WTC11 (cell line): ENCODE data around the gene ZNF579. TPM values are rescaled to one million over a fixed set of nuclear protein-coding genes. Genes with fewer than 3 reads are reported as not detected.

Source experiments
- ATAC-seq: fragments of 200-7000 bp; cut with Tn5 transposase; 2 replicates; pipeline ENCODE4 v1.10.0; 2021; ENCODE audit warnings: mild to moderate bottlenecking, moderate library complexity
- CTCF ChIA-PET: fragments of 300-600 bp; sonication (Branson Sonifier 250); formaldehyde crosslinking; loops from one replicate; lab custom pipeline; 2021; ENCODE audit warnings: antibody characterized with exemption; lab: Charles Lee
- POLR2A ChIA-PET: fragments of 350-600 bp; sonication (Branson Sonifier 250); formaldehyde crosslinking; loops from one replicate; lab custom pipeline; 2021; ENCODE audit warnings: antibody characterized with exemption; lab: Charles Lee
- DNase-seq: peaks from one replicate; pipeline ENCODE4 v3.0.0; 2021; ENCODE audit warnings: low spot score
- H3K27ac Mint-ChIP-seq: 2 replicates; pipeline ENCODE4 v1.8.0; 2021; ENCODE audit warnings: mixed read lengths
- H3K27me3 Mint-ChIP-seq: 2 replicates; pipeline ENCODE4 v1.8.0; 2021; ENCODE audit warnings: low read depth, mild to moderate bottlenecking, moderate library complexity, mixed read lengths
- H3K36me3 Mint-ChIP-seq: 2 replicates; pipeline ENCODE4 v1.8.0; 2021; ENCODE audit warnings: mixed read lengths
- H3K4me1 Mint-ChIP-seq: 2 replicates; pipeline ENCODE4 v1.8.0; 2022; ENCODE audit warnings: mixed read lengths
- H3K4me3 Mint-ChIP-seq: 2 replicates; pipeline ENCODE4 v1.8.0; 2021; ENCODE audit warnings: mild to moderate bottlenecking, moderate library complexity, mixed read lengths
- H3K9me3 Mint-ChIP-seq: 2 replicates; pipeline ENCODE4 v1.8.0; 2021; ENCODE audit warnings: mixed read lengths
- AFF4 ChIP-seq: sonication (generic); formaldehyde crosslinking; IDR thresholded peaks from 2 replicates; pipeline ENCODE4 v1.8.1; 2023; ENCODE audit warnings: mild to moderate bottlenecking, missing genetic modification reagents, borderline replicate concordance
- AR ChIP-seq: fragments of 250-450 bp; sonication (Bioruptor Pico); IDR thresholded peaks from 2 replicates; pipeline ENCODE4 v1.9.0; 2021; ENCODE audit warnings: mild to moderate bottlenecking
- ATF1 ChIP-seq: sonication (generic); formaldehyde crosslinking; IDR thresholded peaks from 2 replicates; pipeline ENCODE4 v1.8.1; 2023; ENCODE audit warnings: mild to moderate bottlenecking, moderate library complexity, missing genetic modification reagents
- CREM ChIP-seq: sonication (generic); formaldehyde crosslinking; IDR thresholded peaks from 2 replicates; pipeline ENCODE4 v1.8.1; 2022; ENCODE audit warnings: mild to moderate bottlenecking, missing genetic modification reagents, moderate library complexity
- ESRRA ChIP-seq: sonication (generic); formaldehyde crosslinking; IDR thresholded peaks from 2 replicates; pipeline ENCODE4 v1.8.1; 2022; ENCODE audit warnings: mild to moderate bottlenecking, missing genetic modification reagents, borderline replicate concordance
- GRHL2 ChIP-seq: fragments of 250-450 bp; sonication (Bioruptor Pico); IDR thresholded peaks from 2 replicates; pipeline ENCODE4 v1.8.0; 2022; ENCODE audit warnings: mild to moderate bottlenecking, moderate library complexity; ENCODE audit not compliant: insufficient replicate concordance, severe bottlenecking
- IRF1 ChIP-seq: sonication (generic); formaldehyde crosslinking; IDR thresholded peaks from 2 replicates; pipeline ENCODE4 v1.8.0; 2023; ENCODE audit warnings: missing genetic modification reagents
- MXD4 ChIP-seq: fragments of 250-450 bp; sonication (Bioruptor Pico); IDR thresholded peaks from 2 replicates; pipeline ENCODE4 v1.8.0; 2021; ENCODE audit warnings: mild to moderate bottlenecking, moderate library complexity, borderline replicate concordance
- MYBL2 ChIP-seq: sonication (generic); formaldehyde crosslinking; IDR thresholded peaks from 2 replicates; pipeline ENCODE4 v1.8.1; 2023; ENCODE audit warnings: mild to moderate bottlenecking, moderate library complexity, missing genetic modification reagents
- SMAD4 ChIP-seq: sonication (generic); formaldehyde crosslinking; IDR thresholded peaks from 2 replicates; pipeline ENCODE4 v1.8.0; 2022; ENCODE audit warnings: mild to moderate bottlenecking, missing genetic modification reagents
- SP1 ChIP-seq: sonication (generic); formaldehyde crosslinking; conservative IDR thresholded peaks from 2 replicates; pipeline ENCODE4 v1.8.1; 2022; ENCODE audit warnings: missing genetic modification reagents
- USF2 ChIP-seq: sonication (generic); formaldehyde crosslinking; IDR thresholded peaks from 2 replicates; pipeline ENCODE4 v1.8.1; 2023; ENCODE audit warnings: mild to moderate bottlenecking, missing genetic modification reagents, moderate library complexity
- ZNF121 ChIP-seq: sonication (generic); formaldehyde crosslinking; IDR thresholded peaks from 2 replicates; pipeline ENCODE4 v1.8.0; 2023; ENCODE audit warnings: missing genetic modification reagents
- ZNF138 ChIP-seq: sonication (generic); formaldehyde crosslinking; conservative IDR thresholded peaks from 2 replicates; pipeline ENCODE4 v1.8.1; 2022; ENCODE audit warnings: mild to moderate bottlenecking, moderate library complexity, missing genetic modification reagents
- ZSCAN18 ChIP-seq: fragments of 250-450 bp; sonication (Bioruptor Pico); IDR thresholded peaks from 2 replicates; pipeline ENCODE4 v2.1.2; 2022; ENCODE audit warnings: mild to moderate bottlenecking, moderate library complexity
- total RNA-seq: library from RNA; stranded (reverse); gene quantifications from 3 replicates; pipeline ENCODE4 v1.2.3, GENCODE V29; 2021
- TF ChIP-seq, protein P1 (sequence below): sonication (generic); formaldehyde crosslinking; IDR thresholded peaks from 2 replicates; pipeline ENCODE4 v1.8.1; 2023; ENCODE audit warnings: mild to moderate bottlenecking, missing genetic modification reagents

ZNF579 gene
- total RNA-seq, 1 experiment from 2014 or later, result 30.0 TPM

- TF ChIP-seq, protein P1, sequence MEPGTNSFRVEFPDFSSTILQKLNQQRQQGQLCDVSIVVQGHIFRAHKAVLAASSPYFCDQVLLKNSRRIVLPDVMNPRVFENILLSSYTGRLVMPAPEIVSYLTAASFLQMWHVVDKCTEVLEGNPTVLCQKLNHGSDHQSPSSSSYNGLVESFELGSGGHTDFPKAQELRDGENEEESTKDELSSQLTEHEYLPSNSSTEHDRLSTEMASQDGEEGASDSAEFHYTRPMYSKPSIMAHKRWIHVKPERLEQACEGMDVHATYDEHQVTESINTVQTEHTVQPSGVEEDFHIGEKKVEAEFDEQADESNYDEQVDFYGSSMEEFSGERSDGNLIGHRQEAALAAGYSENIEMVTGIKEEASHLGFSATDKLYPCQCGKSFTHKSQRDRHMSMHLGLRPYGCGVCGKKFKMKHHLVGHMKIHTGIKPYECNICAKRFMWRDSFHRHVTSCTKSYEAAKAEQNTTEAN (CRISPR knock-in tag), result no peak
Observed at GRCh38 chr19:55539090-55539984, 41.3 kb downstream of the ZNF579 start (continued).

- POLR2A ChIA-PET, result no interaction called here
- H3K4me3 Mint-ChIP-seq, result no peak overlapping the region
- ATAC-seq (no peak), DNase-seq (no peak)
- no peak overlapping the region for H3K27ac Mint-ChIP-seq
- peaks cover 10% of the 10 kb centered on the region for H3K9me3 Mint-ChIP-seq
- H3K27me3 Mint-ChIP-seq, result peaks cover 7% of the 10 kb centered on the region
- H3K36me3 Mint-ChIP-seq, result no peaks in the 10 kb centered on the region
- TF ChIP-seq ESRRA (CRISPR knock-in tag), result no peak
- no peak for TF ChIP-seq CREM (CRISPR knock-in tag)
- no peak for TF ChIP-seq ZNF138
- TF ChIP-seq USF2 (CRISPR knock-in tag), result no peak
- no peak for TF ChIP-seq AFF4 (CRISPR knock-in tag)
- no peak for TF ChIP-seq SMAD4 (CRISPR knock-in tag)
- no peak for TF ChIP-seq ATF1 (CRISPR knock-in tag)
- TF ChIP-seq ZSCAN18 (CRISPR knock-in tag), result no peak
- no peak for TF ChIP-seq AR (CRISPR knock-in tag)
- TF ChIP-seq IRF1 (CRISPR knock-in tag), result no peak
- TF ChIP-seq MXD4 (CRISPR knock-in tag), result no peak
- no peak for TF ChIP-seq MYBL2 (CRISPR knock-in tag)
- TF ChIP-seq ZNF121 (CRISPR knock-in tag), result no peak
- TF ChIP-seq SP1, result no peak
- no peak for TF ChIP-seq GRHL2 (CRISPR knock-in tag)
- H3K4me1 Mint-ChIP-seq, result peaks cover 11% of the 10 kb centered on the region
- CTCF ChIA-PET, result interaction anchor here (0.7 kb wide), 1 partner anchor 311 kb away, joined by 4 read pairs; no protein-coding TSS in a partner anchor
Observed at GRCh38 chr19:55538132-55538531, 42.5 kb downstream of the ZNF579 start.
